ENCODE measurements around the gene ATF7.

DNA sequence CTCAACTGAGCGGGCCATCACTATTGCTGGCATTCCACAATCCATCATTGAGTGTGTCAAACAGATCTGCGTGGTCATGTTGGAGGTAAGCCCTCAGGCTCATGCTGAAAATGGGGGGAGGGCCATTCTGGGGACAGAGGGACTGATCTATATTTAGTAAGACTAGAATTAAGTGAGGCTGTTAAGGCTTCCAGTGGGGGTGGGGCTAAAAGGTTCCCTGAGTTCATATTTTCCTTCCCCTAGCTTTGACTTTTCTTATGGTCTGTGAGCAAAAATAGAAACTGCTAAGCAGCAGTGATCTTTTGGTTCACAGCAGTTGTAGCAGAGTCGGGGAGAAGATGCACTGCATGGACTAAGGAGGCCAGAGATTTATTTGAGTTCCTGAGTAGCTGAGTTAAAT lies 165.1 kb downstream of the ATF7 start:
- TF ChIP-seq CTCF (IDR thresholded peaks at IDR 0.05) (no peak), POLR2A (IDR thresholded peaks at IDR 0.05) (no peak), EP300 (IDR thresholded peaks at IDR 0.05) (no peak), POLR2AphosphoS5 (IDR thresholded peaks at IDR 0.05) (no peak)
